Ishikawa (cell line): Measurements from ENCODE around the gene KRT85.
A peak's percentile ranks its signal among the peaks of the same experiment; 100 is the strongest.

Experiments used
- CEBPB ChIP-seq: IDR thresholded peaks from 2 replicates; pipeline ENCODE4 v1.6.1; 2012
- CREB1 ChIP-seq: IDR thresholded peaks from 2 replicates; pipeline ENCODE4 v1.6.1; 2012; ENCODE audit warnings: low read depth
- EGR1 ChIP-seq: IDR thresholded peaks from 2 replicates; pipeline ENCODE4 v1.6.1; 2012
- FOXM1 ChIP-seq: IDR thresholded peaks from 2 replicates; pipeline ENCODE4 v1.6.1; 2012; ENCODE audit warnings: low read depth, borderline replicate concordance
- MAX ChIP-seq: IDR thresholded peaks from 2 replicates; pipeline ENCODE4 v1.6.1; 2012
- NFIC ChIP-seq: IDR thresholded peaks from 2 replicates; pipeline ENCODE4 v1.6.1; 2012
- RAD21 ChIP-seq: IDR thresholded peaks from 2 replicates; pipeline ENCODE4 v1.6.1; 2012; ENCODE audit warnings: low read depth
- REST ChIP-seq: IDR thresholded peaks from 2 replicates; pipeline ENCODE4 v1.6.1; 2012; ENCODE audit warnings: low read depth, mild to moderate bottlenecking
- TAF1 ChIP-seq: IDR thresholded peaks from 2 replicates; pipeline ENCODE4 v1.6.1; 2012; ENCODE audit warnings: low read depth, mild to moderate bottlenecking
- TCF12 ChIP-seq: IDR thresholded peaks from 2 replicates; pipeline ENCODE4 v1.6.1; 2012; ENCODE audit warnings: low read depth
- TEAD4 ChIP-seq: IDR thresholded peaks from 2 replicates; pipeline ENCODE4 v1.6.1; 2012
- USF1 ChIP-seq: IDR thresholded peaks from 2 replicates; pipeline ENCODE4 v1.6.1; 2012
- YY1 ChIP-seq: IDR thresholded peaks from 2 replicates; pipeline ENCODE4 v1.6.1; 2012; ENCODE audit warnings: low read depth
- ZBTB7A ChIP-seq: IDR thresholded peaks from 2 replicates; pipeline ENCODE4 v1.6.1; 2012; ENCODE audit warnings: low read depth

KRT85 gene

GRCh38 chr12:52380271-52380694 lies 13.0 kb upstream of the KRT85 start:
- TF ChIP-seq MAX (0 out of 2 replicates have a peak, but pooled peaks have one; percentile 19), TCF12 (no peak), YY1 (0 out of 2 replicates have a peak, but pooled peaks have one; percentile 41), RAD21 (peak; percentile 73)

GRCh38 chr12:52379536-52379935 lies 12.3 kb upstream of the KRT85 start:
- TF ChIP-seq REST (no peak), ZBTB7A (no peak), CEBPB (no peak), TAF1 (no peak), RAD21 (no peak), USF1 (no peak), NFIC (no peak), CREB1 (no peak)

- no peak for TF ChIP-seq RAD21
Measured at GRCh38 chr12:52378091-52378490, 10.8 kb upstream of the KRT85 start.

GRCh38 chr12:52377266-52377665 lies 10.0 kb upstream of the KRT85 start:
- TF ChIP-seq TAF1 (no peak), USF1 (no peak), RAD21 (no peak), EGR1 (no peak), NFIC (no peak)

- peak; percentile 94 for TF ChIP-seq CEBPB
- TF ChIP-seq NFIC, result peak; percentile 49; the same call in 1 of the 2 replicates
- peak; percentile 100 for TF ChIP-seq RAD21
- no peak for TF ChIP-seq USF1
- TF ChIP-seq YY1, result peak; percentile 46; the same call in 1 of the 2 replicates
- TF ChIP-seq MAX, result no peak
- TF ChIP-seq TCF12, result peak; percentile 69; the same call in 1 of the 2 replicates
Measured at GRCh38 chr12:52372216-52373154, 5.2 kb upstream of the KRT85 start.

- no peak for TF ChIP-seq TEAD4
- no peak for TF ChIP-seq CREB1
- TF ChIP-seq REST, result no peak
- TF ChIP-seq RAD21, result no peak
- no peak for TF ChIP-seq NFIC
- TF ChIP-seq TAF1, result no peak
- no peak for TF ChIP-seq TCF12
- no peak for TF ChIP-seq FOXM1
- TF ChIP-seq CEBPB, result no peak
- TF ChIP-seq MAX, result no peak
Measured at GRCh38 chr12:52371716-52372115, 4.4 kb upstream of the KRT85 start.
